ENCODE data around the gene GCNT2. TPM values are rescaled to one million over a fixed set of nuclear protein-coding genes. Genes with fewer than 3 reads are reported as not detected.

GCNT2 gene
- total RNA-seq, 1 donor from 2014 or later: 27.4 TPM

DNA sequence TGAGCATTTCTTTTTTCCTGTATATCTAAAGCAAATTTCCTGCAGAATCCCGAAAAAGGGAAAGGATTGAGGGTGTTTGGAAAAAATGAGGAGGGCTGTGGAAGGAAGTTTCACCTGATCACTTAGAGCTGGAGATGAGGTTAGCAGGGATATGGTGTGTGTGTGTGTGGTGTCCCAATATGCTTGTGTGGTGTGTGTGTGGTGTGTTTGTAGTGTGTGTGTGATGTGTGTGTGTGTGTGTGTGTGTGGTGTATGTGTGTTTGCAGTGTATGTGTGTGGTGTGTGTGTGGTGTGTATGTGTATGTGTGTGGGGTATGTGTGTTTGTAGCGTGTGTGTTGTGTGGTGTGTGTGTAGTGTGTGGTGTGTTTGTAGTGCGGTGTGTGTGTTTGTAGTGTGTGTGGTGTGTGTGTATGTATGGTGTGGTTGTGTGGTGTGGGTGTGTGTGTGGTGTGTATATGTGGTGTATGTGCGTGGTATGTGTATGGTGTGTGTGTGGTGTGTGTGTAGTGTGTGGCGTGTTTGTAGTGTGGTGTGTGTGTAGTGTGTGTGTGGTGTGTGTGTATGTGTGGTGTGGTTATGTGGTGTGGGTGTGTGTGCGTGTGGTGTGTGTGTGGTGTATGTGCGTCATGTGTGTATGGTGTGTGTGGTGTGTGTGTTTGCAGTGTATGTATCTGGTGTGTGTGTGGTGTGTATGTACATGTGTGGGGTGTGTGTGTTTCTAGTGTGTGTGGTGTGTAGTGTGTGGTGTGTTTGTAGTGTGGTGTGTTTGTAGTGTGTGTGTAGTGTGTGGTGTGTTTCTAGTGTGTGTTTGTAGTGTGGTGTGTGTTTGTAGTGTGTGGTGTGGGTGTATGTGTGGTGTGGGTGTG is 67.6 kb downstream of the GCNT2 start:
- TF ChIP-seq CTCF (IDR thresholded peaks at IDR 0.05): no peak
- DNase-seq (no peak), ATAC-seq (no peak)
- Histone ChIP-seq H3K4me3 (no peak overlapping the region), H3K27ac (no peak overlapping the region), H3K36me3 (no peaks in the 10 kb centered on the region), H3K9me3 (no peaks in the 10 kb centered on the region), H3K4me1 (no peaks in the 10 kb centered on the region), H3K27me3 (no peaks in the 10 kb centered on the region)
- intact Hi-C loops (cut with DNase I): no loop called here

GRCh38 chr6:10589429-10589727 is 68.2 kb downstream of the GCNT2 start:
- Histone ChIP-seq H3K4me3 (no peak overlapping the region), H3K27me3 (no peaks in the 10 kb centered on the region), H3K9me3 (no peaks in the 10 kb centered on the region), H3K4me1 (no peaks in the 10 kb centered on the region), H3K36me3 (no peaks in the 10 kb centered on the region), H3K27ac (no peak overlapping the region)
- no peak for DNase-seq
- intact Hi-C loops (cut with DNase I): no loop called here
- TF ChIP-seq CTCF (IDR thresholded peaks at IDR 0.05): no peak
- no peak for ATAC-seq

- no peak for TF ChIP-seq CTCF (IDR thresholded peaks at IDR 0.05)
- Histone ChIP-seq H3K4me3 (no peak overlapping the region), H3K4me1 (no peaks in the 10 kb centered on the region), H3K27ac (no peak overlapping the region), H3K27me3 (no peaks in the 10 kb centered on the region), H3K9me3 (no peaks in the 10 kb centered on the region), H3K36me3 (no peaks in the 10 kb centered on the region)
- no peak for ATAC-seq
- intact Hi-C loops (cut with DNase I): no loop called here
- no peak for DNase-seq
Observed at GRCh38 chr6:10589983-10590382, 68.8 kb downstream of the GCNT2 start.

GRCh38 chr6:10591422-10592160 is 70.4 kb downstream of the GCNT2 start:
- intact Hi-C loops (cut with DNase I): no loop called here
- no peak for ATAC-seq

More at GRCh38 chr6:10591422-10592160, 70.4 kb downstream of the GCNT2 start:
- no peaks in the 10 kb centered on the region for H3K27me3 ChIP-seq
- DNase-seq: no peak
- no peak overlapping the region for H3K27ac ChIP-seq
- H3K4me3 ChIP-seq: no peak overlapping the region
- TF ChIP-seq CTCF (IDR thresholded peaks at IDR 0.05): no peak
- H3K4me1 ChIP-seq: no peaks in the 10 kb centered on the region
- H3K36me3 ChIP-seq: no peaks in the 10 kb centered on the region
- no peaks in the 10 kb centered on the region for H3K9me3 ChIP-seq

Measured in upper lobe of right lung (tissue), 1 donor.